NCI-H1105 treated with DMSO at 0.1 percent for 48 hours (cell line): ENCODE measurements around the gene CFB.
"Not testable (repeated sequence)": the region's sequence is repeated elsewhere in the genome, so short reads cannot be mapped to it uniquely, and the experiment has no call there.

Experiments
- DNase-seq: peaks from one replicate; lab custom pipeline; 2025; lab: John Stamatoyannopoulos, UW

Gene CFB

GRCh38 chr6:31971279-31971992, 25.5 kb downstream of the CFB start:
- no peak for DNase-seq

GRCh38 chr6:31971993-31972708, 26.3 kb downstream of the CFB start, which contains the start of gene DXO:
Gene DXO (minus strand): TSS chr6:31972138. CDS start chr6:31971675, 463 bp downstream.
- DNase-seq, result peak; percentile 98

- DNase-seq, result no peak
These were observed 26.9 kb downstream of the CFB start for GRCh38 chr6:31972709-31973350.

- not testable (repeated sequence) for DNase-seq
These were observed 30.2 kb downstream of the CFB start for GRCh38 chr6:31976065-31976464.

GRCh38 chr6:31977816-31978431, 32.0 kb downstream of the CFB start:
- DNase-seq, result no peak

- DNase-seq, result no peak
These were observed 32.9 kb downstream of the CFB start for GRCh38 chr6:31978831-31979230.

GRCh38 chr6:31979238-31979898, 33.5 kb downstream of the CFB start:
- no peak for DNase-seq

- not testable (repeated sequence) for DNase-seq
These were observed 34.4 kb downstream of the CFB start for GRCh38 chr6:31980195-31980876.

- DNase-seq, result not testable (repeated sequence)
These were observed 35.1 kb downstream of the CFB start for GRCh38 chr6:31980998-31981397.

- not testable (repeated sequence) for DNase-seq
These were observed 35.8 kb downstream of the CFB start, which contains the start of gene C4A for GRCh38 chr6:31981744-31982143. Gene C4A (plus strand): TSS chr6:31982057. CDS start chr6:31982108, 51 bp downstream.

GRCh38 chr6:31989363-31989762, 43.5 kb downstream of the CFB start:
- not testable (repeated sequence) for DNase-seq

- DNase-seq, result not testable (repeated sequence)
These were observed 48.5 kb downstream of the CFB start for GRCh38 chr6:31994421-31994820.

GRCh38 chr6:31996385-31996784, 50.5 kb downstream of the CFB start:
- not testable (repeated sequence) for DNase-seq
